GM19397 (cell line): ENCODE results near the gene ABLIM2.

ENCODE experiments used
- ATAC-seq: cut with Tn5 transposase; IDR thresholded peaks from one replicate; pipeline ENCODE4 v1.9.1; 2021; ENCODE audit warnings: mild to moderate bottlenecking, moderate library complexity; ENCODE audit not compliant: unreplicated experiment

ABLIM2 gene

DNA sequence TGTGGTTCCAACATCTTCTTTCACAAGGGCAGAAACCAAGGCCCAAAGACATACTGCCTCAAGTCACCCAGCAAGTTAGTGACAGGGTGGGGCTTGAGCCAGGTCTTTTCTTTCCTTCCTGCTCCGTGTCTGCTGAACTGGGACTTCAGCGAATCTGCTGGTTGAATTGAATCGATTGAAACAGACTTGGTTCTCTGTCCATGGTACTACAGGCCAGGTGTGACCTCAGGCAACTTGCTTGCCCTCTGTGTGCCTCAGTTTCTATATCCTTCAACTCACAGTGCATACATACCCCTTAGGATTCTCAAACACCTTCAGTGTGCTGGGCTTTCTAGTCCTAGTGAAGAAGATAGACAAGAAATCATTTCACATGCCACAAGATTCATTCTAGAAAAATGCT lies 2.0 kb upstream of the ABLIM2 start:
- ATAC-seq: no peak

DNA sequence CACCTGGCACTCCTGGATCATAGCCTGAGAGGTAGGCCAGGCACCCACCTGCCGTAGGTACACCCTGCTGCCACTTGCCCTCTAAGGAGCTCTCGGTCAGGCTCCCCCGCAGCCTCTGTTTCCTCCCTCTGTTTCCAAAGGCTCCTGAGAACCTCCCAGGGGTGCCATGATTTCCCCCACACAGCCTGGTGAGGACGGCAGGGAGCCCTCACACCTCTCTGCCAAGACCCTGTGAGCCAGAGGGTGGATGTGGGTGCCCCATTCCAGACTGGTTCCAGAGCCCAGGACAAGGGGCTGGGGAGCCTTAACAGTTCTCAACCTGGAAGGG lies 1.6 kb upstream of the ABLIM2 start:
- no peak for ATAC-seq

DNA sequence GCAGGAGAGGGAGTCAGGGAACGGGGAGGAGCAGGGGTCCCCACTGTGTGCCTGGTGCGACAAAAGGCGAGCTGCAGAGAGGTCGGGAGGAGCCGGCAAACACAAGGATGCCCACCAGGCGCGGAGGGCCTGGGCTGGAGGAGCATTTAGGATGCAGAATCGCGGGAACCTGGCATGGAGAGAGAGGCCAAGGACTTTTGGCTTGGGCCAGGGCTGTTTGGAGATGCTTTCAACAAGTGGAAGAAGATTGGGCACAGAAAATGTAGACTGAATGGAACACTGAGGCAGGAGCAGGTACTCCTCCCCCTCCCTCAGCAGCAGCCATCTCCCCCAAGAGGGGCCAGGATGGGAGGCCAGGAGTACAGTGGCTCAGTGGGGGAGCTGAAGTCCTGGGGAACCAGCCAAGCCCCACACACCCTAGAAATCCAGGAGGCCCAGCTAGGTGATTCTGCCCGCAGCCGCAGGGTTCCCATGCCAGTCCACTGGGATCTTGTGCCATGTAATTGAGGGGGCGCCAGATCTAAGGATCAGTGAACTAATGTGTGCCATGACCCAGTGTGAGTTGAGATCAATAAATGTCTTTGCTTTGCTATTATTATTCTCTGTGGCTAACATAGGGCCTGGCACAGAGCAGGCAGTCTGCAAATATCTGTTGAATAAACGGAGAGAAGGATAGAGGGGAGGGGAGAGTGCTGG lies 1.1 kb upstream of the ABLIM2 start:
- no peak for ATAC-seq

DNA sequence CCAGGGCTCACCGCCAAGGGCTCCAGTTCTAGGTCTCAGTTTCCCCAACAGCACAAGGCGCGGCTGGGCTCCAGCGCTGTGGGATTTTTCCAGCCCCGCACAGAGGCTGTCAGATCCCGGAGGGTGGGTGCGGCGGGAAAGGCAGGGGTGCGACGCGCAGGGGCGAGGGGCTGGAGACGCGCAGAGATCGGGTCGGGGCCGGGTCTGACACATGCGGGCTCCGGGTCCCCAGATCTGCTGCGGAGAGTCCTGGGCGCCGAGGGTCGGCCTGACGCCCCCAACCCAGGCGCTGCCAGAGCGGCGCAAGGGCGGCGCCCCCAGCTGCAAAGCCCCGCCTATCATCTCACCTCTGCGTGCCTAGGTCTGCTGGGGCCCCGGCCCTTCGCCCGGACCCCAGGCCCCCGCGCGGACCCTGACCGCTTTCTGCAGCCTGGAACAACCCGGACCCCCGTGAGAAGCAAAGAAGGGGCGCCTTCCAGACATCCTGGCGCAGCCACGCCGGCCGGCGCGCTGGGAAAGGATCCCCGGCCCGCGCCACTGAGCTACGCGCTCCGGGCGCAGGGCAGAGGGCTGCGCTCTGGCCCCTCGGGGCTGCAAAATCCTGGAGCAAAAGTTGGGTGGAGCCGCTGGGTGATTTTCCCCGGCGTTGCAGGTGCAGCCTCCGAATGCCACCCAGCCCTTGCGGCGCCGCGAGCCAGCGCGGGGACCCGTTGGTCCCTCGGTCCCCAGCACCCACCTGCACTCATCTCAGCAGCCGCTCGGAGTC lies 486 bp downstream of the ABLIM2 start:
- ATAC-seq: no peak

DNA sequence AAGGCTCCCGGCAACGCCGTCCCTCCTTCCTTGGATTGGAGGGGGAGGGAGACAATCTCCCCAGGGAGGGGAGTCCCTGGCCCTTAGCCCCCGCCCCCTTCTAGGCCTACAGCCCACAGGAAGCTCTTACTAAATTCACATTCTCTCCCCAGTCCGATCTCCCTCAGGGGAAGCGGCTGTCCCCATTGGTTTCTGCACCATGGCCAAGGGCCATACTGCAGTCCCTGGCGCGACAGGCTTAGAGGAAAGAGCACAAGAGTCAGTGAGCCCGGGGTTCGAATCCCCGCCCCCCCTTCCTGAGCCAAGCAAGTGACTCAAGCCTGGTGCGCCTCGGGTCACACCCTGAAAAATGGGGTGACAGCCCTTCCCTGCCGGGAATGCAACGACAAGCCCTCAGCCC lies 1.1 kb downstream of the ABLIM2 start:
- ATAC-seq: no peak

DNA sequence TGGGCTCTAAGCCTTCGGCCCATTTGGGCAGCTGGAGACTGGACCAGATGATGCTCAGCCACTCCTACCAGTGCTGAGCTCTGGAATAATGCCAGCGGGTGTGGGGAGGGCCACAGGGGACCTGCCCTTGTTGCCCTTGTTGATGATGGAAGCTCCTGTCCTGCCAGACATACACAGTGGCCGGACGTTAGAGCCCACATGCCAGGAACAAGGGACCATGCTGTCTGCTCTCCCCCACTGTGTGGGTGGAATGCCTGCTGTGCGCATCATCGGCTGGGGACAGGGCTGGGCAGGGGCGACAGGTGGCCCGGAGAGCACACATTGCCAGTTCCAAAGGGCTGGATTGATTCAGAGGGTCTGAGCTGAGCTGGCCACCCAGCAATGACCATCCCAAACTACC lies 2.0 kb downstream of the ABLIM2 start:
- no peak for ATAC-seq

DNA sequence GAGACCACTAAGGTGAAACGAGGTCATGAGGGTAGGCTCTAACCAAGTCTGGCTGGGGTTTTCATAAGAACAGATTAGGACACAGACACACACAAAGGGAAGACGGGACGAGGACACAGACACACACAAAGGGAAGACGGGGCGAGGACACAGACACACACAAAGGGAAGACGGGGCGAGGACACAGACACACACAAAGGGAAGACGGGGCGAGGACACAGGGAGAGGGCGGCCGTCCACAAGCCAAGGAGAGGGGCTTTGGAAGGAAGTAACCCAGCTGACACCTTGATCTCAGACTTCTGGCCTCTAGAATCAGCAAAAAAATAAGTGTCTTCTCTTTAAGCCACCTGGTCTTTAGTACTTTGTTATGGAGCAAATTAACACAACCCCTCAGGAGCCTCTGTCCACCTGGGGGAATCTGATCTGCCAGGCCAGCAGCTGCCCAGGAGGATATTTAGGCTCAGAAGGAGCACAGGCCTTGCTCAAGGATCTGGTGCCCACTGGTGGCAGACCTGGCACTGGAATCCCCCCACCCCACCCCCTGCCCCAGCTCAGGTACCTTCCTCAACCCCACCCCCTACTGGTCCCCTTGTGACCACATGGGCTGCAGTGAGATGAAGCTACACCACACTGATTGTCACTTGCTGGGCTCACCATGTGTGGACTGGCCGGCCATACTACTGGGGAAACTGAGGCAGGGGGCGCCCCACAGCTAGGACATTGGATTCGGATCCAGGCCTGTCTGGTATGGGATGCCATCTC lies 2.8 kb downstream of the ABLIM2 start:
- ATAC-seq: no peak

DNA sequence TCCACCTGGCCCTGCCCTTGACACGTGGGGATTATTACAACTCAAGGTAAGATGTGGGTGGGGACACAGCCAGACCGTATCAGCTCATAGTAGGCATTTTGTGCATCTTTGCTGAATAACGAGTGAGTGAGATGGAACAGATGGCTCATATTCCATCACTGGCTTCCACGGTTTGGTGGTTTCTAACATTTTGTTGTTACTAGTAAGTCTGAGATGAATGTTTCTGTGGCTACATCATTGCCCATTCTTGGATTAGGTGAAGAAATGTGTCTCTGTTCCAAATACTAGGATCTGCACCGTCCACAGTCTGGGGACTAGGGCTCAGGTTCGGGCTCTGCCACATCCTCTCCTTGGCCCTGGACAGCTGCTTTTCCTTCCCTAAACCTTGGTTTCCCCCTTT lies 3.6 kb downstream of the ABLIM2 start:
- no peak for ATAC-seq

DNA sequence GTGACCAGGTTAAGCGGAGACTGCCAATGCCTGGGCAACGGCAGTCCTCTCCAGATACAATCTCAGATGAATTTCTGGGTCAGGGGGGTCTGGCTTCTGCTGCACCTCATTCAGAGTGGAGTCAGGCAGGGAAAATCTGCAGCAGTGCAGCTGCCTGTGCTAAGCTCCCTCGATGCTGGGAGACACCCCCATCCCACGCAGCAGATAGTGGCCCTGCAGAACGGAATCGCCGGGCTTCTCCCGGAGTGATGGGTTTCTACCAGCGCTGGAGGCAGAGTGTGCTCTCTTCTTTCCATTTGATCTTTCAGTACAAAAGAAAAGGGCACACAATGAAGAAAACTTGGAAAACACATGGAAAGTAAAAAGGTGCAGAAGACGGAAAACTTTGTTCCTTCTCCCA lies 5.2 kb downstream of the ABLIM2 start:
- no peak for ATAC-seq

DNA sequence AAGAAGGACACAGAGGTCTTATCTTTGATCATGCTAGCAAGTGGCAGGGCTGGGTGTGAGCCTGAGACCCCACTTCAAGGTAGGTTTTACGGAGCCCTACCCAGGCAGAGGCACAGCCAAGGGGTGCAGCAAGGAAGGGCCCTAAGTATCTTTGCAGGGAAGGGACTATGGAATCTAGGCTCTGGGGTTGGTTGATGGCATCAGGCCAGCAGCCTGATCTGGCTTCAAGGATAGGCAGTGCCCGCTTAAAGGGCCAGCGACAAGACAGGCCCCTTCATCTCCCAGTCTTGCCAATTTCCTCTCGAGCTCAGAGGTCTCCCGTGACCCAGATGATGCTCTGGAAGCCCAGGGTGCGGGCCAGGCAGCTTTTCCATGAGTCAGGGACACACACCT lies 5.8 kb downstream of the ABLIM2 start:
- no peak for ATAC-seq

DNA sequence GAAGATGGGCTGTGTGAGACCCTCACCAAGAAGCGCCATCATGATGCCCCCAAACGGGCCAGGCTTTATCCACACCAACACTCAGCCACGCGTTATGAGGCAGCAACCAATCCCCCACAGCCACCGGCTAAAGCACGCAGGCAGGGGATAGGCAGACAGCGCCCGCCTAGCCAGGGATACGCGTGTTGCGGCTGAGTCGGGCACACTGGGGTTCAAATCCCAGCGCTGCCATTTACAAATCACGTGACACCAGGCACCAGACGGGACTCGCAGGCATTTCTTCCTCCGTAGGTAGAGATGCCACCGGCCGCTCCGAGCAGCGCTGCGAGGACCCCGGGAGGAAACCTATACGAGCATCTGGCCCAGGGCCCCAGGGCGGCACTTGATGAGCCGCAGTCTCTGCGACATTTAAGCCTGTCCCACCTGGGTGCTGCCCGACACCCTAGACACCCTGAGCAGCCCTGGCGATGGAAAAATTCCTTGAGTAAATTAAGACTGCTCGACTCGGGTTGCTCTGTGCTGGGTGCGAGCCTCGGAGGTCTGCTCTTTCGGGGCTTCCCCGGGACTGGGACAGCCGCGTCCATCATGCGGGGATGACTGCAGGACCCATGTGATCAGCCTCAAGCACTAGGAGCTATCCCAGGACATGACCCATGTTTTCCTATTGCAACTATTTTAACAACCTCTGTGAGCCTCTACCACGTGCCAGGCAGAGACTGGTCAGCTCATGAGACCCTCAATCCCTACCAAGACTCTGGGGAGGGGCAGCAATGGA lies 6.3 kb downstream of the ABLIM2 start:
- ATAC-seq: no peak

DNA sequence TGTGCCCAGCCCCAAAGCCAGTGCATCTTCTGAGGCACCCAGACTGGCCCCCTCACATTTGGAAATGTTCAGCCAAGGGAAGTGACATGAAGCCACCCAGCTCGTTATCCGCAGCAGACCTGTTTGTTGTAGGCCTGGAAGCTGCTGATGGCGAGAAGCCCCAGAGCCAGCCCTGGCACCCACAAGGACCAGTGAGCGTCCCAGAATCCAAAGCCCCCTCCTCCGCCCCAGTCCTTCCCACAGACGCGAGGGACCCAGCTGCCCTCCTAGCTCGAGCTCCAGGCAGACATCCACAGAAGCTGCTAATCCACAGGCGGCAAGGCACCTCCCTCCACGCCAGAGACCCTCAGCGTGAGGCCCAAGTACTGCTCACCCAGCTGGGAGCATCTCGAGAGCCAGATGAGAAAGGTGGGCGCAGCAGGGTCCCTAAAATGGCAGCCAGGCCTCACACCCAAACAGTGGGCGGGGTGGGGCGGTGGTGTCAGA lies 7.4 kb downstream of the ABLIM2 start:
- ATAC-seq: no peak

DNA sequence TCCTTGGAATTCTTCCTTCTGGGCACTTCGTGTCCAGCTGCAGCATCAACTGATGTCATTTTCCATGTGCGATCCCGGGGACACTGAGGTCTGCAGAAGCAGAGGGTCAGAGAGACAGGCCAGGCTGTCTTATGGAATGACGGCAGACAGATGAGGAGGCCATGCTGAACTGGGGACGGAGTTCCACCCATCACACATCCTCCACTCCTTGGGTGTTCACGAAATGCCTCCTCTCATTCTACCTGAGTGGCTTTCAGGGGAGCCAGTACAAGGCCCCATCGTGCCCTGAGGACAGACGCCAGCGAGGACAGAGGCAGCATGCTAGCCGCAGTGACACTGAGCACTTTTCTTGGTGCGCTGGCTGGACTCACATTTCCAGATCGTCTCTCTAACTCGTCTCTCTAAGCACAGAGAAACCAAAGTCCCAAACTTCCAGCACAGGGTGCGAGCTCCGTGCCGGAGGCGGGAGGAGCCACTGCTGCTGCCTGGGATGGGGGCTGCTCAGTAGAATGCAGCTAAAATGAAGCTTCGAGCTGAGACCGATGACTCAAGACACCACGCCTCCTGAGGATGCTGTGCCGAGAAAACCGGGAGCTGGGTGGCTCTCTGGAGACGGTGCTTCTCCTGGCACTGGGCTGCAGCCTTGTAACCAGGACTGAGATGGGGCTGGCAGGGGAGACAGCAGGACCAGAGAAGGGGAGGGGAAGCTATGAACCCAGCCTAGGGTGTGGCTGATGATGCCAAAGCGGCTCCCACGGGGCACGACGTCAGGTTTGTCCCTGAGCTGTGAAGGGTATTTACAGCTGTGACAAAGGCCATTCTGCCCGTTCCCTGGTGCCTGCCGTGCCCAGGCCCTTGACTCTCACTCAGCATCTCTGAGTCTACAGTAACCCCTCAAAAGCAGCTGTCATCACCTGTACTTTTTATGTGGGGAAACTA lies 8.2 kb downstream of the ABLIM2 start:
- no peak for ATAC-seq

DNA sequence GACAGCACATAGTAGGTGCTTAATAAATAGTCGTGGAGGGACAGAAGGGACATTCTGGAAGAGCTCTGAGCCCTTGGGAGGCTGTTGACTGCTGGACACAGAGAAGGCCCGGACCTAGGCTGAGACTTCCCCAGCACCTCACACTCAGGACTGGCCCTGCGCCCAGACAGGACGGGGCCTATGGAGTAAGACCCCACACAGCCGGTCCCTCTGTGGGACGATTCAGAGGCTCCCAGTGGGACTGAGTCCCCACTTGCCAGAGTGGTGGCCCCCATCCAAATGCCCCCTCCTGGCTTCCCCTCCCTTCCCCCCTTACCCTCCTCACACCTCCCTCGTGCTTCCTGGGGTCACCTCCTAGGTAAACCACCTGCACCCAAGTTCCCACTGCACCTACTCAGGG lies 8.9 kb downstream of the ABLIM2 start:
- ATAC-seq: no peak

DNA sequence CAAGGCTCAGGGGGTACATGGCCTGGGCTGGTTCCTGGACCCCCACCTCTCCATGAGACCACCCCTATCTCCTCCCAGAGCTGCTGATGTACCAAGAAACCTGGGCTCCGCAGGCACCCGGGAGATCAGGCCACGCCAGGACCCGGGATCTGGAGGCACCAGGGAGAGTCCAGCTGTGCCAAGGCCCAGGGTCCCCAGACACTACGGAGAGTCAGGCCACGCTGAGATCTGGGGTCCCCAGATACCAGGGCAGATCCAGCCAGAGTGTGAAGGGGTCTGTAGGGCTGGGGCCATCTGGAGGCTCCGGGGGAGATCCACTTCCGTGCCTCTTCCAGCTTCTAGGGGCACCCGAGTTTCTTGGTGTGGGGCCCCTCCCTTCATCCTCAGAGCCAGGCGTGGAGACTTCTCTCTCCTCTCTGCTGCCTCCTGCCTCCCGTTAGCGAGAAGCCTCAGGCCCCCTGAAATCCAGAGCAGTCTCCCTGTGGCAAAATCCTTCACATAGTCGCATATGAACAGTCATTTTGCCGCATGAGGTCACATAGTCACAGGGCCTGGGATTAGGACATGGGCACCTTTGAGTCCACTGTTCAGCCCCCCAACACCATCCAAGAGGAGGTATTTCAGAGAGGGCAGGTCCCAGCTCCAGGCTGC lies 9.7 kb downstream of the ABLIM2 start:
- no peak for ATAC-seq

DNA sequence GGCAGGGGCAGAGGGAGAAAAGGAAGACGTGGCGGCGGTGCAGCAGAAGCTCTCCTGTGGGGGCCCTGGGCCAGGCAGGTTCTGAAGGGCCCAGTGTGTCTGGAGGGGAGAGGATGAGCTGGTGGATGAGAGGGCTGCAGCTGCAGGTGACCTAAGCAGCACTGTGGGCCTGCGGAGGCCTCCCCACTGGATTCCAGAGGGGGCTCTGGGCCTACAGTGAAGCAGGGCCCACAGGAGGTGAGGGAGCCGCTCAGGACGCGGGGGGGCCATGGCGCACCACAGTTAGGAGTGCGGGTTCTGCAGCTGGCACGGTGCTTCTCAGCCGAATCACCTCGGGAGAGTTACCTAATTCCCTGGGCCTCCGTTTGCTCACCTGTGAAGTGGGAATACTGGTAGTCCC lies 10.5 kb downstream of the ABLIM2 start:
- ATAC-seq: no peak

DNA sequence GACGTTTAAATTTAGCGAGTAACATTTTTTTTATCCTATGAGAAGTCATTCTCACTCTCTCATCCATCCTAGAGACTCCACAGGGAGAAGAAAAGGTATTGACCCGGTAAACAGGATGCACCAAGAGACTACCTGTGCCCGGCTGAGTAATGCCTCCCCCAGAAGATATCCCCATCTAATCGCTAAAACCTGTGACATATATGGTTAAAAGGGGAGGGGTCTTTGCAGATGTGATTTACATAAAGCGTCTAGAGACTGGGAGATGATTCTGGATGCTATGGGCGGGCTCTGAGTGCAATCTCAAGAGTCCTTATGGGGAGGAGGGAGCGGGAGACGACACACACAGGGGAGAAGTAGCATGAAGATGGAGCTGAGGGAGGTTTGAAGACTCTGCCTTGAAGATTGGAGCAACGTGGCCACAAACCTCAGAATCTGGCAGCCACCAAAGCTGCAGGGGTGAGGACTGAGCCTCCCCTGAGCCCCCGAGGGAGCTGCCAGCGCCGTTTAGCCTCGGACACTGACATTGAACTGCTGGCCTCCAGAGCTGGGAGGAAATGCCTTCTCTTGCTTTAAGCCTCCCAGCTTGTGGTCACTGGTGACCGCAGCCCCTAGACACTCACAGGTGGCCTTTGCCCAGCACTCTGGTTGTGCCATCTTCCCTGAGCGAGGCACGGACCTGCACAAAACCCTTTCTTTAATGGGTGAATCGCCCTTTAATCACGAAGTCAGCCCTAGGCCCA lies 11.2 kb downstream of the ABLIM2 start:
- ATAC-seq: no peak

DNA sequence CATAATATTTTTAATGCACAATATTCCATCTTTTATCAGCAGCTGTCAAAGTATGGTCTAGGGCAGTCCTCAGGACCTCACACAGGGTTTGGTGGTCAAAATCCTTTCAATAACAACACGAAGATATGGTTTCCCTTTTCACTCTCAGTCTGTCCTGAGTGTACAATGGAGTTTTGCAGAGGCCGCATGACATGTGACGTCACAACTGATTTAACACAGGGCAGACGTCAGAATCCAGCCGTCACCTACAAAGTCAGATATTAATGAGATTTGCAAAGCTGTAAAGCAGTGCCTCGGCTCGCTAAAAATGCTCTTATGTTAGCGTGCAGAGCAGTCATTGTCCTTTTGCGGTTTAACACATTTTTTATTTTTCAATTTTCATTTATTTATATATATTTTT lies 12.5 kb downstream of the ABLIM2 start:
- no peak for ATAC-seq

DNA sequence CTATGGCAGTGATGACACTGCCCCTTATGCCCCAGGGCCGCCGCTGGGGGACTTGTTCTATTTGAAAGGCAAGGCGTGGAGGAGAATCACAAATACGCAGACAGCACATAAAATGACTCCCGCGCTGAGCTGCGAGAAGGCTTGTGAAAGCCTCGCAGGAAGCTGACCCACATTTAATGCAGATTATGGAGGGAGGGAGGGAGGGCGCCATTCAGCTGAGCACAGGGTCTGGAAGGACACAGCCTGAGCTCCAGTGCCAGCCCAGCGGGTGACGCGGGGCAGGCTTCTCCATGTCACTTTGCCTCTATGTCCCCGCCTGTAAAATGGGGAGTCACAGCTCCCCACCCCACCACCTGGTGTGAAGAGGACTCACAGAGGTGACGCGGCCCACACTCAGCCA lies 14.3 kb downstream of the ABLIM2 start:
- ATAC-seq: no peak
